Esophagus squamous epithelium (tissue), 4 donors: Measurements from ENCODE around the gene PAK2.

Source experiments
- CTCF ChIP-seq, 6 experiments: fragments of 450-650 bp in 4 of 6; fragments of 200-600 bp in 2 of 6; sonication (generic) in 2 of 6; IDR thresholded peaks; one replicate each; pipeline ENCODE4 v1.5.1; 2016 to 2019; ENCODE audit warnings: antibody characterized with exemption in 6 of 6, mild to moderate bottlenecking in 4 of 6, moderate library complexity in 4 of 6
- POLR2A ChIP-seq, 4 donors: fragments of 450-650 bp; IDR thresholded peaks; one replicate each; pipeline ENCODE4 v1.6.1; 2017; ENCODE audit warnings: antibody characterized with exemption in 4 of 4, mild to moderate bottlenecking in 4 of 4, moderate library complexity in 3 of 4

- TF ChIP-seq CTCF (IDR thresholded peaks at IDR 0.05) = no peak
- TF ChIP-seq POLR2A (IDR thresholded peaks at IDR 0.05) = no peak
Observed at GRCh38 chr3:196793246-196793645, 53.6 kb downstream of the PAK2 start.
